ENCODE data around the gene FBLN1. TPM values are rescaled to one million over a fixed set of nuclear protein-coding genes. Genes with fewer than 3 reads are reported as not detected.

FBLN1 gene
- total and polyA plus RNA-seq, 2 of the 8 experiments (the other 6 are each of a cell fraction or from before 2014, with no cell fraction given): 159 to 168 TPM

GRCh38 chr22:45488764-45489370 is 13.8 kb upstream of the FBLN1 start:
- Histone ChIP-seq H3K56ac (replicated peaks; ENCODE audit: insufficient read length, low read depth, low read length) (no peak overlapping the region), H2BK5ac (ENCODE audit: low read depth, low read length) (no peak overlapping the region), H2BK15ac (ENCODE audit: low read length) (no peak overlapping the region), H3K18ac (ENCODE audit: extremely low read depth, low read length) (no peak overlapping the region), H3K27ac (ENCODE audit: low read depth, low read length) (no peak overlapping the region), H3K4me2 (ENCODE audit: insufficient read depth in 1 of 2, low read depth in 2 of 2, low read length in 2 of 2) (no peak overlapping the region), H3K14ac (ENCODE audit: insufficient read length) (no peak overlapping the region), H2AFZ (ENCODE audit: low read length) (no peak overlapping the region), H2BK20ac (ENCODE audit: low read length) (no peak overlapping the region), H4K8ac (ENCODE audit: extremely low read depth, insufficient read depth, low read length) (no peak overlapping the region), H3K9me3 (ENCODE audit: insufficient read depth in 2 of 2, low read depth in 1 of 2, low read length in 1 of 2) (peaks cover 12% of the 10 kb centered on the region in 2 experiments), H3K36me3 (ENCODE audit: control insufficient read depth in 2 of 4, insufficient read depth in 4 of 4, low read length in 3 of 4) (no peaks in the 10 kb centered on the region), H4K20me1 (replicated peaks in 1 of 2; ENCODE audit: control insufficient read depth in 1 of 2, insufficient read depth in 2 of 2, low read length in 2 of 2) (no peaks in the 10 kb centered on the region), H3K23me2 (ENCODE audit: low read depth, low read length) (no peaks in the 10 kb centered on the region), H2BK120ac (replicated peaks; ENCODE audit: low read depth, low read length) (no peak overlapping the region), H3K4me1 (replicated peaks in 1 of 4; ENCODE audit: control insufficient read depth in 3 of 4, insufficient read depth in 4 of 4, low read length in 3 of 4) (no peaks in the 10 kb centered on the region), H3K27me3 (replicated peaks in 1 of 4; ENCODE audit: control insufficient read depth in 3 of 4, extremely low read depth in 1 of 4, insufficient read depth in 3 of 4, low read length in 3 of 4) (no peaks in the 10 kb centered on the region), H3K79me1 (ENCODE audit: low read depth, low read length) (no peaks in the 10 kb centered on the region), H3K79me2 (ENCODE audit: control insufficient read depth in 1 of 2, insufficient read depth in 2 of 2, low read length in 2 of 2) (no peaks in the 10 kb centered on the region), H2AK5ac (ENCODE audit: low read depth, low read length) (no peak overlapping the region), H3K9ac (replicated peaks in 1 of 4; ENCODE audit: extremely low read depth in 1 of 4, low read depth in 3 of 4, low read length in 3 of 4) (no peak overlapping the region), H4K91ac (replicated peaks; ENCODE audit: insufficient read length, low read length) (no peak overlapping the region), H4K5ac (ENCODE audit: insufficient read length, low read depth, low read length) (no peak overlapping the region), H3K4me3 (ENCODE audit: extremely low read depth in 1 of 4, insufficient read depth in 2 of 4, low read depth in 3 of 4, low read length in 4 of 4) (no peak overlapping the region), H2BK12ac (ENCODE audit: low read depth, low read length) (no peak overlapping the region), H3K4ac (replicated peaks; ENCODE audit: insufficient read length, low read depth, low read length) (no peak overlapping the region), H3K23ac (ENCODE audit: insufficient read length) (no peak overlapping the region)
- FAIRE-seq: no peak
- 94 to 100% methylated on average over 2 to 4 of the region's 4 CpGs for WGBS, 2 experiments (ENCODE audit: extremely low coverage in 1 of 2, insufficient coverage in 1 of 2, insufficient read length in 1 of 2, insufficient replicate concordance in 2 of 2, low coverage in 1 of 2, low lambda C conversion rate in 2 of 2, missing lambda C conversion rate in 1 of 2)
- ChIA-PET CTCF (ENCODE audit: partially characterized antibody) (no interaction called here), POLR2A (ENCODE audit: partially characterized antibody) (no interaction called here)
- no peak for DNase-seq (ENCODE audit: low read depth in 1 of 2, low spot score in 2 of 2)
- TF ChIP-seq TAF1 (IDR thresholded peaks at IDR 0.05; ENCODE audit: low read depth, low read length): no peak
- no peak for TF ChIP-seq NRF1 (IDR thresholded peaks at IDR 0.05; ENCODE audit: low read depth, low read length)
- no peak for TF ChIP-seq GTF2F1 (IDR thresholded peaks at IDR 0.05; ENCODE audit: borderline replicate concordance, low read depth, low read length)
- no peak for TF ChIP-seq RXRA (IDR thresholded peaks at IDR 0.05; ENCODE audit: insufficient read depth, low read depth, low read length)
- TF ChIP-seq SIRT6 (IDR thresholded peaks at IDR 0.05; ENCODE audit: low read length): no peak
- TF ChIP-seq ATF3 (IDR thresholded peaks at IDR 0.05; ENCODE audit: insufficient read depth, low read depth, low read length): no peak
- TF ChIP-seq ASH2L (IDR thresholded peaks at IDR 0.05; ENCODE audit: low read length): no peak
- no peak for TF ChIP-seq TEAD4 (IDR thresholded peaks at IDR 0.05; ENCODE audit: low read depth, low read length)
- no peak for TF ChIP-seq RBBP5 (IDR thresholded peaks at IDR 0.05; ENCODE audit: borderline replicate concordance, low read depth, low read length)
- TF ChIP-seq SP2 (IDR thresholded peaks at IDR 0.05; ENCODE audit: low read length): no peak

Measured in H1 (cell line).